Liver (tissue), 3 donors: ENCODE results near the gene STK11.

Experiments
- EGR1 ChIP-seq, 2 donors: IDR thresholded peaks; 2 replicates each; pipeline ENCODE4 v1.6.1; 2016 to 2018; ENCODE audit warnings: antibody characterized with exemption in 2 of 2, low read depth in 2 of 2
- GABPA ChIP-seq, 2 donors: IDR thresholded peaks in 1 of 2; conservative IDR thresholded peaks in 1 of 2; 2 replicates each; pipeline ENCODE4 v1.6.1; 2016; ENCODE audit warnings: antibody characterized with exemption in 2 of 2, mild to moderate bottlenecking in 1 of 2, moderate library complexity in 1 of 2
- HNF4G ChIP-seq: IDR thresholded peaks from 2 replicates; pipeline ENCODE4 v1.6.1; 2016; ENCODE audit warnings: antibody characterized with exemption
- JUND ChIP-seq, 2 donors: IDR thresholded peaks; 2 replicates each; pipeline ENCODE4 v1.6.1; 2016; ENCODE audit warnings: antibody characterized with exemption in 2 of 2
- RAD21 ChIP-seq, 2 donors: IDR thresholded peaks; 2 replicates each; pipeline ENCODE4 v1.6.1; 2016; ENCODE audit warnings: antibody characterized with exemption in 2 of 2, mild to moderate bottlenecking in 2 of 2
- RXRA ChIP-seq, 2 donors: IDR thresholded peaks; 2 replicates each; pipeline ENCODE4 v1.6.1; 2017 to 2018; ENCODE audit warnings: antibody characterized with exemption in 2 of 2, mild to moderate bottlenecking in 1 of 2
- TAF1 ChIP-seq: conservative IDR thresholded peaks from 2 replicates; pipeline ENCODE4 v1.6.1; 2016; ENCODE audit warnings: antibody characterized with exemption, mild to moderate bottlenecking
- YY1 ChIP-seq: IDR thresholded peaks from 2 replicates; pipeline ENCODE4 v1.6.1; 2016; ENCODE audit warnings: antibody characterized with exemption, mild to moderate bottlenecking
- TF ChIP-seq, protein P1 (sequence below): fragments of 150-350 bp; IDR thresholded peaks from 2 replicates; pipeline ENCODE4 v1.5.1; 2017; ENCODE audit warnings: improper control_type of control experiment, low read depth, low read length; ENCODE audit not compliant: missing input control
- TF ChIP-seq, protein P2 (sequence below): IDR thresholded peaks from 2 replicates; pipeline ENCODE4 v1.6.1; 2016; ENCODE audit warnings: antibody characterized with exemption, mild to moderate bottlenecking
- TF ChIP-seq, protein P3 (sequence below): IDR thresholded peaks from 2 replicates; pipeline ENCODE4 v1.6.1; 2016; ENCODE audit warnings: antibody characterized with exemption
- TF ChIP-seq, protein P4 (sequence below): IDR thresholded peaks from 2 replicates; pipeline ENCODE4 v1.6.1; 2016; ENCODE audit warnings: antibody characterized with exemption
- TF ChIP-seq, protein P5 (sequence below): IDR thresholded peaks from 2 replicates; pipeline ENCODE4 v1.6.1; 2016; ENCODE audit warnings: antibody characterized with exemption
- donor health status: healthy.
- donor health status: healthy.

DNA sequence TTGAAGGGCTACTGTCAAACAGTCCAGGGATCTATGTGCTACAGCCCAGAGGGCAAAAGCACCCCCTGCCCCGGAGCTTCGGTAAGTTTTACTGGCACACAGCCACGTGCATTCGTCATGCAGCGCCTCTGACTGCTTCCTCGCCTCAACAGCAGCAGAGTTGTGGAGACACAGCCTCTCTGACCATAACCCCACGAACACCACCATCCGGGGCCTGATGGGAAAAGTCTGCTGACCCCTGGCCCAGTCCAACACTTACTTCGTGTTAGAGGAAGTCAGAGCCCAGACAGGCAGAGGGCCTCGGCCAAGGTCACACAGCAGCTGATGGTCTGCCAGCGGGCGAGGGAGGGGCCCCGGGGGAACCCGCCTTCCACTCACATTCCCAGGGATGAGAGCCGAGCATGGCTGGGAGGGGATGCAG, 27.1 kb downstream of the STK11 start:
- TF ChIP-seq YY1: no peak
- TF ChIP-seq, protein P1, sequence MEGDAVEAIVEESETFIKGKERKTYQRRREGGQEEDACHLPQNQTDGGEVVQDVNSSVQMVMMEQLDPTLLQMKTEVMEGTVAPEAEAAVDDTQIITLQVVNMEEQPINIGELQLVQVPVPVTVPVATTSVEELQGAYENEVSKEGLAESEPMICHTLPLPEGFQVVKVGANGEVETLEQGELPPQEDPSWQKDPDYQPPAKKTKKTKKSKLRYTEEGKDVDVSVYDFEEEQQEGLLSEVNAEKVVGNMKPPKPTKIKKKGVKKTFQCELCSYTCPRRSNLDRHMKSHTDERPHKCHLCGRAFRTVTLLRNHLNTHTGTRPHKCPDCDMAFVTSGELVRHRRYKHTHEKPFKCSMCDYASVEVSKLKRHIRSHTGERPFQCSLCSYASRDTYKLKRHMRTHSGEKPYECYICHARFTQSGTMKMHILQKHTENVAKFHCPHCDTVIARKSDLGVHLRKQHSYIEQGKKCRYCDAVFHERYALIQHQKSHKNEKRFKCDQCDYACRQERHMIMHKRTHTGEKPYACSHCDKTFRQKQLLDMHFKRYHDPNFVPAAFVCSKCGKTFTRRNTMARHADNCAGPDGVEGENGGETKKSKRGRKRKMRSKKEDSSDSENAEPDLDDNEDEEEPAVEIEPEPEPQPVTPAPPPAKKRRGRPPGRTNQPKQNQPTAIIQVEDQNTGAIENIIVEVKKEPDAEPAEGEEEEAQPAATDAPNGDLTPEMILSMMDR: no peak
- TF ChIP-seq JUND (IDR thresholded peaks at IDR 0.05): no peak
- TF ChIP-seq, protein P2, sequence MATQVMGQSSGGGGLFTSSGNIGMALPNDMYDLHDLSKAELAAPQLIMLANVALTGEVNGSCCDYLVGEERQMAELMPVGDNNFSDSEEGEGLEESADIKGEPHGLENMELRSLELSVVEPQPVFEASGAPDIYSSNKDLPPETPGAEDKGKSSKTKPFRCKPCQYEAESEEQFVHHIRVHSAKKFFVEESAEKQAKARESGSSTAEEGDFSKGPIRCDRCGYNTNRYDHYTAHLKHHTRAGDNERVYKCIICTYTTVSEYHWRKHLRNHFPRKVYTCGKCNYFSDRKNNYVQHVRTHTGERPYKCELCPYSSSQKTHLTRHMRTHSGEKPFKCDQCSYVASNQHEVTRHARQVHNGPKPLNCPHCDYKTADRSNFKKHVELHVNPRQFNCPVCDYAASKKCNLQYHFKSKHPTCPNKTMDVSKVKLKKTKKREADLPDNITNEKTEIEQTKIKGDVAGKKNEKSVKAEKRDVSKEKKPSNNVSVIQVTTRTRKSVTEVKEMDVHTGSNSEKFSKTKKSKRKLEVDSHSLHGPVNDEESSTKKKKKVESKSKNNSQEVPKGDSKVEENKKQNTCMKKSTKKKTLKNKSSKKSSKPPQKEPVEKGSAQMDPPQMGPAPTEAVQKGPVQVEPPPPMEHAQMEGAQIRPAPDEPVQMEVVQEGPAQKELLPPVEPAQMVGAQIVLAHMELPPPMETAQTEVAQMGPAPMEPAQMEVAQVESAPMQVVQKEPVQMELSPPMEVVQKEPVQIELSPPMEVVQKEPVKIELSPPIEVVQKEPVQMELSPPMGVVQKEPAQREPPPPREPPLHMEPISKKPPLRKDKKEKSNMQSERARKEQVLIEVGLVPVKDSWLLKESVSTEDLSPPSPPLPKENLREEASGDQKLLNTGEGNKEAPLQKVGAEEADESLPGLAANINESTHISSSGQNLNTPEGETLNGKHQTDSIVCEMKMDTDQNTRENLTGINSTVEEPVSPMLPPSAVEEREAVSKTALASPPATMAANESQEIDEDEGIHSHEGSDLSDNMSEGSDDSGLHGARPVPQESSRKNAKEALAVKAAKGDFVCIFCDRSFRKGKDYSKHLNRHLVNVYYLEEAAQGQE: no peak
- TF ChIP-seq GABPA (IDR thresholded peaks at IDR 0.05 in 1 of 2, conservative IDR thresholded peaks at IDR 0.05 in 1 of 2): no peak
- TF ChIP-seq TAF1: no peak
- TF ChIP-seq, protein P3, sequence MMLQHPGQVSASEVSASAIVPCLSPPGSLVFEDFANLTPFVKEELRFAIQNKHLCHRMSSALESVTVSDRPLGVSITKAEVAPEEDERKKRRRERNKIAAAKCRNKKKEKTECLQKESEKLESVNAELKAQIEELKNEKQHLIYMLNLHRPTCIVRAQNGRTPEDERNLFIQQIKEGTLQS: no peak
- TF ChIP-seq, protein P4, sequence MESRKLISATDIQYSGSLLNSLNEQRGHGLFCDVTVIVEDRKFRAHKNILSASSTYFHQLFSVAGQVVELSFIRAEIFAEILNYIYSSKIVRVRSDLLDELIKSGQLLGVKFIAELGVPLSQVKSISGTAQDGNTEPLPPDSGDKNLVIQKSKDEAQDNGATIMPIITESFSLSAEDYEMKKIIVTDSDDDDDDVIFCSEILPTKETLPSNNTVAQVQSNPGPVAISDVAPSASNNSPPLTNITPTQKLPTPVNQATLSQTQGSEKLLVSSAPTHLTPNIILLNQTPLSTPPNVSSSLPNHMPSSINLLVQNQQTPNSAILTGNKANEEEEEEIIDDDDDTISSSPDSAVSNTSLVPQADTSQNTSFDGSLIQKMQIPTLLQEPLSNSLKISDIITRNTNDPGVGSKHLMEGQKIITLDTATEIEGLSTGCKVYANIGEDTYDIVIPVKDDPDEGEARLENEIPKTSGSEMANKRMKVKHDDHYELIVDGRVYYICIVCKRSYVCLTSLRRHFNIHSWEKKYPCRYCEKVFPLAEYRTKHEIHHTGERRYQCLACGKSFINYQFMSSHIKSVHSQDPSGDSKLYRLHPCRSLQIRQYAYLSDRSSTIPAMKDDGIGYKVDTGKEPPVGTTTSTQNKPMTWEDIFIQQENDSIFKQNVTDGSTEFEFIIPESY: no peak
- peak in 1 of 2 donors; percentile 16 for TF ChIP-seq RXRA (IDR thresholded peaks at IDR 0.05)
- TF ChIP-seq, protein P5, sequence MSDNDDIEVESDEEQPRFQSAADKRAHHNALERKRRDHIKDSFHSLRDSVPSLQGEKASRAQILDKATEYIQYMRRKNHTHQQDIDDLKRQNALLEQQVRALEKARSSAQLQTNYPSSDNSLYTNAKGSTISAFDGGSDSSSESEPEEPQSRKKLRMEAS: no peak
- no peak for TF ChIP-seq HNF4G
- no peak for TF ChIP-seq EGR1 (IDR thresholded peaks at IDR 0.05; ENCODE audit: low read depth in 2 of 2)
- no peak for TF ChIP-seq RAD21 (IDR thresholded peaks at IDR 0.05)
